Ovary (tissue), 3 donors: Measurements from ENCODE around the gene PAM16.

ENCODE experiments used
- POLR2A ChIP-seq: fragments of 450-650 bp; IDR thresholded peaks from one replicate; pipeline ENCODE4 v1.6.1; 2017; ENCODE audit warnings: antibody characterized with exemption, mild to moderate bottlenecking, moderate library complexity
- TF ChIP-seq, protein P1 (sequence below), 3 donors: fragments of 450-650 bp in 2 of 3; fragments of 200-600 bp in 1 of 3; IDR thresholded peaks; one replicate each; pipeline versions ENCODE4 v1.5.1 to v1.8.0; 2016 to 2022; ENCODE audit warnings: antibody characterized with exemption in 3 of 3, mild to moderate bottlenecking in 1 of 3
- donor health status: DM: no; HTN: no; CAD: no.

- TF ChIP-seq, protein P1, sequence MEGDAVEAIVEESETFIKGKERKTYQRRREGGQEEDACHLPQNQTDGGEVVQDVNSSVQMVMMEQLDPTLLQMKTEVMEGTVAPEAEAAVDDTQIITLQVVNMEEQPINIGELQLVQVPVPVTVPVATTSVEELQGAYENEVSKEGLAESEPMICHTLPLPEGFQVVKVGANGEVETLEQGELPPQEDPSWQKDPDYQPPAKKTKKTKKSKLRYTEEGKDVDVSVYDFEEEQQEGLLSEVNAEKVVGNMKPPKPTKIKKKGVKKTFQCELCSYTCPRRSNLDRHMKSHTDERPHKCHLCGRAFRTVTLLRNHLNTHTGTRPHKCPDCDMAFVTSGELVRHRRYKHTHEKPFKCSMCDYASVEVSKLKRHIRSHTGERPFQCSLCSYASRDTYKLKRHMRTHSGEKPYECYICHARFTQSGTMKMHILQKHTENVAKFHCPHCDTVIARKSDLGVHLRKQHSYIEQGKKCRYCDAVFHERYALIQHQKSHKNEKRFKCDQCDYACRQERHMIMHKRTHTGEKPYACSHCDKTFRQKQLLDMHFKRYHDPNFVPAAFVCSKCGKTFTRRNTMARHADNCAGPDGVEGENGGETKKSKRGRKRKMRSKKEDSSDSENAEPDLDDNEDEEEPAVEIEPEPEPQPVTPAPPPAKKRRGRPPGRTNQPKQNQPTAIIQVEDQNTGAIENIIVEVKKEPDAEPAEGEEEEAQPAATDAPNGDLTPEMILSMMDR (IDR thresholded peaks at IDR 0.05) = no peak
- no peak for TF ChIP-seq POLR2A
Measured at GRCh38 chr16:4332623-4333307, 18.4 kb downstream of the PAM16 start.
